ENCODE data around the gene LDHA. TPM values are rescaled to one million over a fixed set of nuclear protein-coding genes. Genes with fewer than 3 reads are reported as not detected.
"Not testable (repeated sequence)": the region's sequence is repeated elsewhere in the genome, so short reads cannot be mapped to it uniquely, and the experiment has no call there.

The LDHA gene
- total RNA-seq, 1 donor from 2014 or later = 977 TPM

GRCh38 chr11:18404062-18404461 is 9.7 kb downstream of the LDHA start:
- H3K27ac Mint-ChIP-seq = no peak overlapping the region
- H3K4me1 ChIP-seq = no peaks in the 10 kb centered on the region
- no peak for DNase-seq (ENCODE audit: low spot score)
- peaks cover 75% of the 10 kb centered on the region for H4K20me1 ChIP-seq (ENCODE audit: low read depth)
- peaks cover 43% of the 10 kb centered on the region for H3K36me3 ChIP-seq
- H3F3A ChIP-seq (ENCODE audit: low read depth) = peaks cover 51% of the 10 kb centered on the region
- H3K27me3 ChIP-seq = no peaks in the 10 kb centered on the region
- peaks cover 2% of the 10 kb centered on the region for H3K27me3 Mint-ChIP-seq (ENCODE audit: insufficient read depth, low read depth)
- H3K79me2 ChIP-seq (ENCODE audit: low read depth) = peaks cover 8% of the 10 kb centered on the region
- no peak overlapping the region for H3K4me3 ChIP-seq
- no peaks in the 10 kb centered on the region for H3K4me1 Mint-ChIP-seq
- no peaks in the 10 kb centered on the region for H3K9me3 Mint-ChIP-seq
- no peaks in the 10 kb centered on the region for H3K9me3 ChIP-seq (ENCODE audit: low read depth)
- no peak overlapping the region for H3K4me2 ChIP-seq
- H2AFZ ChIP-seq (replicated peaks) = no peak overlapping the region
- H3K27ac ChIP-seq = no peak overlapping the region
- H3K4me3 Mint-ChIP-seq = no peak overlapping the region
- peaks cover 20% of the 10 kb centered on the region for H3K36me3 Mint-ChIP-seq
- no peak for TF ChIP-seq EZH2 (IDR thresholded peaks at IDR 0.05)
- TF ChIP-seq EZH2phosphoT487 (IDR thresholded peaks at IDR 0.05) = no peak
- TF ChIP-seq CTCF (IDR thresholded peaks at IDR 0.05) = no peak
- H3K9ac ChIP-seq = no peak overlapping the region

GRCh38 chr11:18407400-18407799 is 13.0 kb downstream of the LDHA start:
- H3K9ac ChIP-seq; H3K9me3 Mint-ChIP-seq; H3K4me3 Mint-ChIP-seq; H3K4me2 ChIP-seq; H2AFZ ChIP-seq (replicated peaks); H3K4me1 ChIP-seq; DNase-seq (ENCODE audit: low spot score); H3K27ac ChIP-seq; H3K9me3 ChIP-seq (ENCODE audit: low read depth); H3K4me1 Mint-ChIP-seq; H3K27me3 ChIP-seq; H3K27ac Mint-ChIP-seq; H3K4me3 ChIP-seq; H3K79me2 ChIP-seq (ENCODE audit: low read depth); H3K27me3 Mint-ChIP-seq (ENCODE audit: insufficient read depth, low read depth): not testable (repeated sequence)
- peaks cover 16% of the 10 kb centered on the region for H3K36me3 Mint-ChIP-seq
- peaks cover 30% of the 10 kb centered on the region for H3K36me3 ChIP-seq
- H3F3A ChIP-seq (ENCODE audit: low read depth) = peaks cover 65% of the 10 kb centered on the region
- H4K20me1 ChIP-seq (ENCODE audit: low read depth) = peaks cover 43% of the 10 kb centered on the region

GRCh38 chr11:18408558-18409291 is 14.4 kb downstream of the LDHA start:
- Histone ChIP-seq H3K9ac (no peak overlapping the region), H3K36me3 (peaks cover 16% of the 10 kb centered on the region), H3K27me3 (no peaks in the 10 kb centered on the region), H3K4me1 (no peaks in the 10 kb centered on the region), H3K79me2 (ENCODE audit: low read depth) (no peaks in the 10 kb centered on the region), H2AFZ (replicated peaks) (no peak overlapping the region), H3K4me3 (no peak overlapping the region), H4K20me1 (ENCODE audit: low read depth) (peaks cover 30% of the 10 kb centered on the region), H3K9me3 (ENCODE audit: low read depth) (no peaks in the 10 kb centered on the region), H3K27ac (peak overlapping the region; percentile 39), H3F3A (ENCODE audit: low read depth) (peaks cover 60% of the 10 kb centered on the region), H3K4me2 (no peak overlapping the region)
- no peak for DNase-seq (ENCODE audit: low spot score)
- Mint-ChIP-seq H3K27ac (no peak overlapping the region), H3K27me3 (ENCODE audit: insufficient read depth, low read depth) (peaks cover 2% of the 10 kb centered on the region), H3K4me1 (peaks cover 2% of the 10 kb centered on the region), H3K4me3 (no peak overlapping the region), H3K36me3 (peaks cover 11% of the 10 kb centered on the region), H3K9me3 (no peaks in the 10 kb centered on the region)
- TF ChIP-seq CTCF (IDR thresholded peaks at IDR 0.05) (no peak), EZH2 (IDR thresholded peaks at IDR 0.05) (no peak), EZH2phosphoT487 (IDR thresholded peaks at IDR 0.05) (no peak)

- H3K4me2 ChIP-seq = no peak overlapping the region
- H3K36me3 ChIP-seq = no peaks in the 10 kb centered on the region
- DNase-seq (ENCODE audit: low spot score) = no peak
- TF ChIP-seq CTCF (IDR thresholded peaks at IDR 0.05) = no peak
- TF ChIP-seq EZH2phosphoT487 (IDR thresholded peaks at IDR 0.05) = no peak
- no peak for TF ChIP-seq EZH2 (IDR thresholded peaks at IDR 0.05)
- no peaks in the 10 kb centered on the region for H3K27me3 Mint-ChIP-seq (ENCODE audit: insufficient read depth, low read depth)
- no peaks in the 10 kb centered on the region for H4K20me1 ChIP-seq (ENCODE audit: low read depth)
- no peak overlapping the region for H2AFZ ChIP-seq (replicated peaks)
- no peak overlapping the region for H3K9ac ChIP-seq
- no peak overlapping the region for H3K4me3 Mint-ChIP-seq
- H3K9me3 ChIP-seq (ENCODE audit: low read depth) = no peaks in the 10 kb centered on the region
- H3K36me3 Mint-ChIP-seq = no peaks in the 10 kb centered on the region
- no peak overlapping the region for H3K4me3 ChIP-seq
- H3K4me1 ChIP-seq = no peaks in the 10 kb centered on the region
- peaks cover 2% of the 10 kb centered on the region for H3K4me1 Mint-ChIP-seq
- H3K27me3 ChIP-seq = no peaks in the 10 kb centered on the region
- no peaks in the 10 kb centered on the region for H3F3A ChIP-seq (ENCODE audit: low read depth)
- H3K79me2 ChIP-seq (ENCODE audit: low read depth) = no peaks in the 10 kb centered on the region
- H3K27ac ChIP-seq = no peak overlapping the region
- no peaks in the 10 kb centered on the region for H3K9me3 Mint-ChIP-seq
- no peak overlapping the region for H3K27ac Mint-ChIP-seq
These were observed 22.1 kb downstream of the LDHA start for GRCh38 chr11:18416459-18416858.

Data from neural progenitor cell (in vitro differentiated cells).